Progenitor cell of endocrine pancreas (in vitro differentiated cells): ENCODE data around the gene BAIAP3. TPM values are rescaled to one million over a fixed set of nuclear protein-coding genes. Genes with fewer than 3 reads are reported as not detected.

ENCODE experiments used
- DNase-seq: peaks from one replicate; pipeline ENCODE4 v3.0.0; 2021; ENCODE audit warnings: low spot score; ENCODE audit not compliant: unreplicated experiment
- H3K27ac Mint-ChIP-seq: 2 replicates; pipeline ENCODE4 v1.8.0; 2021; ENCODE audit warnings: mild to moderate bottlenecking, moderate library complexity, mixed read lengths
- H3K27me3 Mint-ChIP-seq: 2 replicates; pipeline ENCODE4 v1.8.0; 2021; ENCODE audit warnings: mixed read lengths
- H3K36me3 Mint-ChIP-seq: 2 replicates; pipeline ENCODE4 v1.8.0; 2022; ENCODE audit warnings: mixed read lengths; ENCODE audit not compliant: insufficient read depth
- H3K4me1 Mint-ChIP-seq: 2 replicates; pipeline ENCODE4 v1.8.0; 2021; ENCODE audit warnings: low read depth, mixed read lengths
- H3K4me3 Mint-ChIP-seq: 2 replicates; pipeline ENCODE4 v1.8.0; 2021; ENCODE audit warnings: low read depth, mild to moderate bottlenecking, moderate library complexity, mixed read lengths
- H3K9me3 Mint-ChIP-seq: 2 replicates; pipeline ENCODE4 v1.8.0; 2021; ENCODE audit warnings: low read depth, mixed read lengths
- CTCF ChIP-seq: fragments of 200-600 bp; sonication (generic); IDR thresholded peaks from one replicate; pipeline ENCODE4 v1.5.0; 2021; ENCODE audit warnings: antibody characterized with exemption, mild to moderate bottlenecking; ENCODE audit not compliant: unreplicated experiment
- total RNA-seq: library from RNA; stranded (reverse); gene quantifications from 2 replicates; pipeline ENCODE4 v1.2.1, GENCODE V29; 2021

Gene BAIAP3
- total RNA-seq, 1 donor from 2014 or later, result 17.5 TPM

DNA sequence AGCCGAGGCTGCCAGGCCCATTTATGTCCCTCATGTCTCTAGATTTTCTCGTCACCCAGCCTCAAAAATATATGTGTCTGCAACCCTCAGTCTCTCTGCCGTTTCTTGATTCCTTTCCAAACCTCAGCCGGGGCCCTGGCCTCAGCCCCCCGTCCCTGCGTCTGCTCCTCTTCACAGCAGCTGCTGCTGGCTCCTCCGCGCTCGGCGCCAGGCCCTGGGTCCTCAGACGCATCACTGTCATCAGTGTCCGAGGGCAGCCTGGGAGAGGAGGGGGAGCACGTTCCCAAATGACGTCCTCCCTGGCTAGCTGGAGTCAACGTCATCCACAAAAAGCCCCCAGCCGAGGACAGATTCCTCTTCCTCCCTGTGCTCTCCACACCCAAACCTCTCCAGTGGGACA, 15.9 kb downstream of the BAIAP3 start:
- DNase-seq, result no peak
- Mint-ChIP-seq H3K4me1 (peaks cover 9% of the 10 kb centered on the region), H3K9me3 (no peaks in the 10 kb centered on the region), H3K27ac (no peak overlapping the region), H3K27me3 (no peaks in the 10 kb centered on the region), H3K4me3 (peak overlapping the region; percentile 26), H3K36me3 (no peaks in the 10 kb centered on the region)
- no peak for TF ChIP-seq CTCF

DNA sequence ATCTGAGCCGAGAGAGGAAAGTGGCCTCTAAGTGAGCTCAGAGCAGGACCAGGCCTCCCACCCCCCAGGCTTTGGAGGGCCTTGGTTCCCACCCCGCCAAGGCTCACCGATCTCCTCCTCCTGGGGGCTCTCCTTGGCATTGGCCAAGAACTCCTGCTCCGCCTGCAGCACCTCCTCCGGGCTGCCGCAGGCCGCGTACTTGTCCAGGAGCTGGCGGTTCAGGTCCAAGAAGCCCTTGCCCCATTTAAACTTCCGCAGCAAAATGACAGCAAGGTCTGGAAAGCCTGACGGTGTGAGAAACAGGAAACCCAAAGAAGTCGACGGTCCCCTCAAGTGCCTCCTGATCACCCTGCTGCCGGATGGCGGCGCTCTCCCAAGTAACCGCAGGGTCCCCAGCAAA, 16.5 kb downstream of the BAIAP3 start:
- peak overlapping the region; percentile 76 for H3K4me3 Mint-ChIP-seq
- no peak for TF ChIP-seq CTCF
- no peaks in the 10 kb centered on the region for H3K9me3 Mint-ChIP-seq
- no peak for DNase-seq
- H3K27ac Mint-ChIP-seq, result no peak overlapping the region
- no peaks in the 10 kb centered on the region for H3K36me3 Mint-ChIP-seq
- H3K27me3 Mint-ChIP-seq, result no peaks in the 10 kb centered on the region
- H3K4me1 Mint-ChIP-seq, result peaks cover 9% of the 10 kb centered on the region

DNA sequence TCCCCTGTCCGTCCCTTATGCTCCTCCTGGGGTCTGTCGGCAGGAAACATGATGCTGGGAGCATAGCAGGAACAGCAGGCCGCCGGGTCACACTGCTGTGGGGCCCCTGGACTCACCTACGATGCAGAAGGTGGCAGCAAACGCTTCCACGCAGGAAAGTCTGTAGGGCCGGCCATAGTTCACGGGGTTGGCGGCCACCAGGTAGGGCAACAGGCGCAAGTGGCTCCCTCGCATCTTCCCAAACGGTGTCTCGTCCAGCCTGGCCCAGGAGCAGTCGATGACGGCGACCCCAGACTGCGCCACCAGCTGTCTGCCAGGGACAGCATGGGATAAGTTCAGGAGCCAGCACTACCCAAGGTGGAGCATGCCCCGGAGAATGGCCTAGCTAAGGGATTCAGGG, 17.2 kb downstream of the BAIAP3 start:
- no peak for DNase-seq
- Mint-ChIP-seq H3K27me3 (no peaks in the 10 kb centered on the region), H3K27ac (peak overlapping the region; percentile 76), H3K4me1 (peaks cover 9% of the 10 kb centered on the region), H3K9me3 (no peaks in the 10 kb centered on the region), H3K36me3 (no peaks in the 10 kb centered on the region), H3K4me3 (peak overlapping the region; percentile 76)
- no peak for TF ChIP-seq CTCF

DNA sequence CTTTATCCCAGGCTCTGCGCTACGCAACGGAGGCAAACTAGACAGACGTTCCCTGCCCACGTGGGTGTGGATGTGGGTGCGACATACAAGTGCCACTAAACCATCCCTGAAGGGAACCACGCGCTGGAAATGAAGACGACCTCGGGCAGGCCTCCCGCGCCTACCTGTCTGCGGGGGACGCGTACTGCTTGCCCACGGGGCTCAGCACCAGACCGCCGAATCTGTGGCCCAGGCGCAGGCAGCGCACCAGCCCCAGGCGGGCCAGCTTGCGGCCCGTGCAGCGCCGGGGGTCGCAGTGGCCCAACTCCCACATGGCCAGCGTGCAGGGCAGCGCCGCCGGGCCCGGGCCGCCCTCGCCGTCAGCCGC, 17.8 kb downstream of the BAIAP3 start:
- H3K4me3 Mint-ChIP-seq, result peak overlapping the region; percentile 76
- H3K27ac Mint-ChIP-seq, result peak overlapping the region; percentile 76
- H3K9me3 Mint-ChIP-seq, result no peaks in the 10 kb centered on the region
- TF ChIP-seq CTCF, result no peak
- no peaks in the 10 kb centered on the region for H3K27me3 Mint-ChIP-seq
- no peak for DNase-seq
- H3K36me3 Mint-ChIP-seq, result no peaks in the 10 kb centered on the region
- peaks cover 9% of the 10 kb centered on the region for H3K4me1 Mint-ChIP-seq

GRCh38 chr16:1351582-1352362, 18.3 kb downstream of the BAIAP3 start, which contains the start of the genes GNPTG and TSR3:
TSS of gene GNPTG (plus strand) at chr16:1351931. CDS start at chr16:1351966, 35 bp downstream.
TSS of gene TSR3 (minus strand) at chr16:1351878. CDS start at chr16:1351804, 74 bp downstream.
- peak; percentile 84 for DNase-seq
- Mint-ChIP-seq H3K27me3 (no peaks in the 10 kb centered on the region), H3K4me1 (peaks cover 9% of the 10 kb centered on the region), H3K27ac (peak within 1 kb of the TSS; percentile 98), H3K4me3 (peak within 1 kb of the TSS; percentile 76), H3K36me3 (no peaks in the 10 kb centered on the region), H3K9me3 (no peaks in the 10 kb centered on the region)
- no peak for TF ChIP-seq CTCF
